SK-N-SH (cell line): ENCODE measurements around the gene TMEM243. TPM values are rescaled to one million over a fixed set of nuclear protein-coding genes. Genes with fewer than 3 reads are reported as not detected.

Source experiments
- CTCF ChIA-PET: fragments of 300-600, 350-600 bp; formaldehyde crosslinking; extraction: SDS; loops from one replicate; lab custom pipeline; 2021; lab: Yijun Ruan, JAX
- POLR2A ChIA-PET: fragments of 350-600 bp; sonication (Branson Sonifier 250); formaldehyde crosslinking; extraction: SDS; loops from one replicate; lab custom pipeline; 2020; ENCODE audit warnings: antibody characterized with exemption, inconsistent platforms; lab: Yijun Ruan, JAX
- DNase-seq: peaks from one replicate; pipeline ENCODE4 v3.0.0; 2012
- H2AFZ ChIP-seq: fragments of 200-600 bp; sonication (generic); 2 replicates; pipeline ENCODE4 v1.8.1; 2016; ENCODE audit warnings: antibody characterized with exemption, mild to moderate bottlenecking, low read depth
- H3F3A ChIP-seq: fragments of 200-600 bp; sonication (generic); replicated peaks from 2 replicates; pipeline ENCODE3; 2016; ENCODE audit warnings: antibody characterized with exemption, mild to moderate bottlenecking; ENCODE audit not compliant: insufficient read depth
- H3K27ac ChIP-seq, 2 experiments: fragments of 200-500 bp in 1 of 2; fragments of 200-600 bp in 1 of 2; sonication (Bioruptor generic) in 1 of 2; sonication (generic), shearing (Covaris generic) in 1 of 2; 2 replicates each; pipeline versions ENCODE4 v1.5.1 to v1.6.1; 2014 to 2016; ENCODE audit warnings: low read depth in 2 of 2, inconsistent platforms in 1 of 2, low read length in 1 of 2, mild to moderate bottlenecking in 1 of 2, mixed read lengths in 1 of 2
- H3K27me3 ChIP-seq: fragments of 200-600 bp; sonication (generic), shearing (Covaris generic); 2 replicates; pipeline ENCODE4 v1.6.1; 2016; ENCODE audit warnings: mixed run types; ENCODE audit not compliant: insufficient read depth
- H3K36me3 ChIP-seq, 2 experiments: fragments of 200-500 bp in 1 of 2; fragments of 200-600 bp in 1 of 2; sonication (Bioruptor generic) in 1 of 2; sonication (generic) in 1 of 2; replicated peaks in 1 of 2; 2 replicates each; pipeline versions ENCODE3 to v1.5.1; 2014 to 2016; ENCODE audit warnings: low read length in 1 of 2, mild to moderate bottlenecking in 1 of 2; ENCODE audit not compliant: insufficient read depth in 2 of 2, control insufficient read depth in 1 of 2
- H3K4me1 ChIP-seq, 2 experiments: fragments of 200-500 bp in 1 of 2; fragments of 200-600 bp in 1 of 2; sonication (Bioruptor generic) in 1 of 2; sonication (generic), shearing (Covaris generic) in 1 of 2; 2 replicates each; pipeline versions ENCODE4 v1.5.1 to v1.6.1; 2014 to 2016; ENCODE audit warnings: low read depth in 1 of 2, low read length in 1 of 2, mixed run types in 1 of 2; ENCODE audit not compliant: insufficient read depth in 2 of 2, control insufficient read depth in 1 of 2
- H3K4me2 ChIP-seq: fragments of 200-600 bp; sonication (generic), shearing (Covaris generic); 2 replicates; pipeline ENCODE4 v1.6.1; 2017; ENCODE audit warnings: mixed run types
- H3K4me3 ChIP-seq, 2 experiments: fragments of 200-500 bp in 1 of 2; fragments of 200-600 bp in 1 of 2; sonication (Bioruptor generic) in 1 of 2; sonication (generic), shearing (Covaris generic) in 1 of 2; 2 replicates each; pipeline versions ENCODE4 v1.5.1 to v1.8.1; 2014 to 2016; ENCODE audit warnings: low read depth in 2 of 2, inconsistent platforms in 1 of 2, low read length in 1 of 2, mild to moderate bottlenecking in 1 of 2, mixed read lengths in 1 of 2, moderate library complexity in 1 of 2
- H3K79me2 ChIP-seq: fragments of 200-600 bp; sonication (generic); 2 replicates; pipeline ENCODE4 v1.8.1; 2017; ENCODE audit warnings: mild to moderate bottlenecking; ENCODE audit not compliant: insufficient read depth
- H3K9ac ChIP-seq: fragments of 200-600 bp; sonication (generic); 2 replicates; pipeline ENCODE4 v1.6.1; 2017; ENCODE audit warnings: mixed run types
- H3K9me2 ChIP-seq: fragments of 200-600 bp; sonication (generic); 2 replicates; pipeline ENCODE4 v1.6.1; 2017; ENCODE audit warnings: mixed run types
- H3K9me3 ChIP-seq: fragments of 200-600 bp; sonication (generic); 2 replicates; pipeline ENCODE4 v1.6.1; 2017; ENCODE audit warnings: mixed run types, mild to moderate bottlenecking, moderate library complexity
- H4K20me1 ChIP-seq: fragments of 200-600 bp; sonication (generic); 2 replicates; pipeline ENCODE4 v1.6.1; 2017; ENCODE audit warnings: mild to moderate bottlenecking, mixed run types; ENCODE audit not compliant: insufficient read depth
- EP300 ChIP-seq, 2 experiments: IDR thresholded peaks; 2 replicates each; pipeline versions ENCODE4 v1.4.0 to v1.6.1; 2012; ENCODE audit warnings: borderline replicate concordance in 1 of 2, low read depth in 1 of 2, low read length in 1 of 2
- FOSL2 ChIP-seq: IDR thresholded peaks from 2 replicates; pipeline ENCODE4 v1.4.0; 2012; ENCODE audit warnings: low read depth, mild to moderate bottlenecking, moderate library complexity, borderline replicate concordance
- FOXJ3 ChIP-seq: sonication (generic); formaldehyde crosslinking; IDR thresholded peaks from 2 replicates; pipeline ENCODE4 v1.5.1; 2020; ENCODE audit warnings: mild to moderate bottlenecking, missing genetic modification reagents
- GABPA ChIP-seq: IDR thresholded peaks from 2 replicates; pipeline ENCODE4 v1.4.0; 2012; ENCODE audit warnings: low read depth, mild to moderate bottlenecking
- MEF2A ChIP-seq: IDR thresholded peaks from 2 replicates; pipeline ENCODE4 v1.4.0; 2012; ENCODE audit warnings: low read depth, borderline replicate concordance
- RCOR1 ChIP-seq: fragments of 150-350 bp; IDR thresholded peaks from 2 replicates; pipeline ENCODE4 v1.6.1; 2017; ENCODE audit warnings: antibody characterized with exemption, low read length
- REST ChIP-seq: IDR thresholded peaks from 2 replicates; pipeline ENCODE4 v1.6.1; 2012; ENCODE audit warnings: mild to moderate bottlenecking, low read depth, low read length, moderate library complexity
- RXRA ChIP-seq: IDR thresholded peaks from 2 replicates; pipeline ENCODE4 v1.4.0; 2012; ENCODE audit warnings: low read depth, mild to moderate bottlenecking, borderline replicate concordance
- TAF1 ChIP-seq: IDR thresholded peaks from 2 replicates; pipeline ENCODE4 v1.6.1; 2012; ENCODE audit warnings: low read depth, mild to moderate bottlenecking, low read length, moderate library complexity, borderline replicate concordance
- TEAD4 ChIP-seq: IDR thresholded peaks from 2 replicates; pipeline ENCODE4 v1.4.0; 2012; ENCODE audit warnings: mild to moderate bottlenecking, borderline replicate concordance; ENCODE audit not compliant: insufficient read depth
- USF2 ChIP-seq: fragments of 150-350 bp; IDR thresholded peaks from 2 replicates; pipeline ENCODE4 v1.6.1; 2017; ENCODE audit warnings: antibody characterized with exemption, low read length, low read depth, borderline replicate concordance
- YY1 ChIP-seq: IDR thresholded peaks from 2 replicates; pipeline ENCODE4 v1.4.0; 2012; ENCODE audit warnings: low read depth, mild to moderate bottlenecking
- WGBS: methylation state at CpG from one replicate; pipeline ENCODE4 v1.1.6; 2017; ENCODE audit warnings: low lambda C conversion rate; 5-methylcytosine and 5-hydroxymethylcytosine counted together
- polyA plus RNA-seq, 3 experiments: library from polyadenylated mRNA; depleted of rRNA; stranded (reverse); fragments of >200 nt; gene quantifications; 2 replicates each; pipeline ENCODE4 v1.2.3, GENCODE V29; 2012

The TMEM243 gene
- polyA plus RNA-seq, 1 of the 3 experiments (the other 2 are of a cell fraction): 31.1 TPM

- H3K9me3 ChIP-seq: no peaks in the 10 kb centered on the region
- no peak for DNase-seq
- no peak overlapping the region for H3K4me2 ChIP-seq
- H3F3A ChIP-seq: peaks cover 27% of the 10 kb centered on the region
- no peak overlapping the region for H3K4me3 ChIP-seq
- no peak for TF ChIP-seq FOXJ3
- TF ChIP-seq RCOR1: no peak
- TF ChIP-seq USF2: no peak
- no peak for TF ChIP-seq MEF2A
- no peak for TF ChIP-seq GABPA
- WGBS: 95% methylated on average over 3 of the region's 3 CpGs
- no peak overlapping the region for H2AFZ ChIP-seq
- H3K27me3 ChIP-seq: no peaks in the 10 kb centered on the region
- H3K27ac ChIP-seq: no peak overlapping the region
- no peak overlapping the region for H3K9ac ChIP-seq
- peaks cover 4% of the 10 kb centered on the region; the same call in 1 of the 2 replicates for H4K20me1 ChIP-seq
- peaks cover 99 to 100% of the 10 kb centered on the region in 2 experiments for H3K36me3 ChIP-seq
- ChIA-PET POLR2A (no interaction called here), CTCF (interaction anchor here (1.2 kb wide), 1 partner anchor 7 kb away, joined by 4 read pairs; no protein-coding TSS in a partner anchor)
- no peaks in the 10 kb centered on the region for H3K9me2 ChIP-seq
- H3K4me1 ChIP-seq: no peaks in the 10 kb centered on the region
- H3K79me2 ChIP-seq: no peaks in the 10 kb centered on the region
Observed at GRCh38 chr7:87190783-87191182, 28.7 kb downstream of the TMEM243 start.

- H3K9me3 ChIP-seq: no peaks in the 10 kb centered on the region
- H3F3A ChIP-seq: peaks cover 29% of the 10 kb centered on the region
- no peak overlapping the region for H3K9ac ChIP-seq
- WGBS: 91% methylated on average over 2 of the region's 2 CpGs
- H3K79me2 ChIP-seq: no peaks in the 10 kb centered on the region
- no peaks in the 10 kb centered on the region for H3K27me3 ChIP-seq
- H3K9me2 ChIP-seq: no peaks in the 10 kb centered on the region
- no peak overlapping the region for H3K4me3 ChIP-seq
- H3K27ac ChIP-seq: no peak overlapping the region
- no peaks in the 10 kb centered on the region; a peak in 1 of 4 replicates for H3K4me1 ChIP-seq
- POLR2A ChIA-PET: no interaction called here
- H4K20me1 ChIP-seq: peaks cover 4% of the 10 kb centered on the region; the same call in 1 of the 2 replicates
- CTCF ChIA-PET: no interaction called here
- H2AFZ ChIP-seq: no peak overlapping the region
- peaks cover 99 to 100% of the 10 kb centered on the region in 2 experiments for H3K36me3 ChIP-seq
- H3K4me2 ChIP-seq: no peak overlapping the region
- TF ChIP-seq YY1 (no peak), FOXJ3 (no peak), TEAD4 (no peak), REST (no peak), EP300 (IDR thresholded peaks at IDR 0.05; ENCODE audit: borderline replicate concordance in 1 of 2, low read depth in 1 of 2, low read length in 1 of 2) (no peak), FOSL2 (no peak), TAF1 (no peak), RXRA (no peak)
- no peak for DNase-seq
Observed at GRCh38 chr7:87188930-87189329, 30.6 kb downstream of the TMEM243 start.
